H1 (cell line): Measurements from ENCODE around the gene UPF2. TPM values are rescaled to one million over a fixed set of nuclear protein-coding genes. Genes with fewer than 3 reads are reported as not detected.
A peak's percentile ranks its signal among the peaks of the same experiment; 100 is the strongest.

Experiments
- CTCF ChIA-PET: fragments of 300-600 bp; sonication (Branson Sonifier 250); formaldehyde crosslinking; loops from one replicate; lab custom pipeline; 2021; ENCODE audit not compliant: partially characterized antibody; lab: Charles Lee
- POLR2A ChIA-PET: fragments of 300-600 bp; sonication (Branson Sonifier 250); formaldehyde crosslinking; loops from one replicate; lab custom pipeline; 2021; ENCODE audit warnings: inconsistent platforms; ENCODE audit not compliant: partially characterized antibody; lab: Charles Lee
- DNase-seq, 2 experiments: peaks; one replicate each; pipeline versions ENCODE4 v3.0.0 to v3.0.0-alpha.2; 2010 to 2022; ENCODE audit warnings: low spot score in 2 of 2, low read depth in 1 of 2, mixed read lengths in 1 of 2
- FAIRE-seq: peaks from 2 replicates; lab custom pipeline; 2011; peaks lifted over from hg19 to GRCh38; lab: Jason Lieb, UNC
- H2AFZ ChIP-seq: 2 replicates; pipeline ENCODE4 v1.8.1; 2012; ENCODE audit warnings: low read length, inconsistent platforms
- H2AK5ac ChIP-seq: 2 replicates; pipeline ENCODE4 v1.6.1; 2013; ENCODE audit warnings: low read depth, low read length
- H2BK120ac ChIP-seq: replicated peaks from 2 replicates; pipeline ENCODE3; 2013; ENCODE audit warnings: low read depth, low read length, inconsistent platforms
- H2BK12ac ChIP-seq: 2 replicates; pipeline ENCODE4 v1.6.1; 2013; ENCODE audit warnings: low read depth, low read length
- H2BK15ac ChIP-seq: 2 replicates; pipeline ENCODE4 v1.6.1; 2013; ENCODE audit warnings: low read length
- H2BK20ac ChIP-seq: 2 replicates; pipeline ENCODE4 v1.6.1; 2013; ENCODE audit warnings: low read length
- H2BK5ac ChIP-seq: 2 replicates; pipeline ENCODE4 v1.6.1; 2013; ENCODE audit warnings: low read depth, low read length
- H3K14ac ChIP-seq: 2 replicates; pipeline ENCODE4 v1.6.1; 2013; ENCODE audit warnings: inconsistent platforms; ENCODE audit not compliant: insufficient read length
- H3K18ac ChIP-seq: 2 replicates; pipeline ENCODE4 v1.6.1; 2013; ENCODE audit warnings: low read length; ENCODE audit errors: extremely low read depth
- H3K23ac ChIP-seq: 2 replicates; pipeline ENCODE4 v1.6.1; 2013; ENCODE audit warnings: inconsistent platforms; ENCODE audit not compliant: insufficient read length
- H3K23me2 ChIP-seq: 2 replicates; pipeline ENCODE4 v1.6.1; 2013; ENCODE audit warnings: low read depth, low read length
- H3K27ac ChIP-seq: 2 replicates; pipeline ENCODE4 v1.6.1; 2011; ENCODE audit warnings: low read depth, low read length, inconsistent platforms
- H3K27me3 ChIP-seq, 4 experiments: replicated peaks in 1 of 4; 1 replicate in 1 of 4; 2 replicates in 3 of 4; pipeline versions ENCODE4 v1.6.1 to v1.8.1; 2011 to 2013; ENCODE audit warnings: low read length in 3 of 4, mild to moderate bottlenecking in 3 of 4, inconsistent platforms in 2 of 4, mixed read lengths in 2 of 4, moderate library complexity in 1 of 4; ENCODE audit not compliant: control insufficient read depth in 3 of 4, insufficient read depth in 3 of 4; ENCODE audit errors: extremely low read depth in 1 of 4
- H3K36me3 ChIP-seq, 4 experiments: 2 replicates each; pipeline versions ENCODE4 v1.6.1 to v1.8.1; 2011 to 2013; ENCODE audit warnings: mild to moderate bottlenecking in 4 of 4, low read length in 3 of 4, moderate library complexity in 2 of 4, control low read depth in 1 of 4, inconsistent platforms in 1 of 4; ENCODE audit not compliant: insufficient read depth in 4 of 4, control insufficient read depth in 2 of 4
- H3K4ac ChIP-seq: replicated peaks from 2 replicates; pipeline ENCODE3; 2013; ENCODE audit warnings: low read length, low read depth, mixed read lengths, inconsistent platforms; ENCODE audit not compliant: insufficient read length
- H3K4me1 ChIP-seq, 4 experiments: replicated peaks in 1 of 4; 1 replicate in 1 of 4; 2 replicates in 3 of 4; pipeline versions ENCODE4 v1.6.1 to v1.8.1; 2011 to 2013; ENCODE audit warnings: low read length in 3 of 4, inconsistent platforms in 2 of 4, mixed read lengths in 1 of 4; ENCODE audit not compliant: insufficient read depth in 4 of 4, control insufficient read depth in 3 of 4
- H3K4me2 ChIP-seq, 2 experiments: 2 replicates each; pipeline versions ENCODE4 v1.6.1 to v1.8.1; 2011 to 2013; ENCODE audit warnings: low read depth in 2 of 2, low read length in 2 of 2, control low read depth in 1 of 2, inconsistent platforms in 1 of 2, mild to moderate bottlenecking in 1 of 2; ENCODE audit not compliant: insufficient read depth in 1 of 2
- H3K4me3 ChIP-seq, 4 experiments: fragments of 200-600, 300-600 bp in 1 of 4; sonication (generic), shearing (Covaris generic), sonication (Bioruptor Twin) in 1 of 4; 2 replicates each; pipeline versions ENCODE4 v1.5.1 to v1.8.1; 2011 to 2016; ENCODE audit warnings: low read length in 4 of 4, low read depth in 3 of 4, control low read depth in 2 of 4, inconsistent platforms in 2 of 4, mild to moderate bottlenecking in 2 of 4, mixed read lengths in 1 of 4, moderate library complexity in 1 of 4; ENCODE audit not compliant: insufficient read depth in 2 of 4; ENCODE audit errors: extremely low read depth in 1 of 4
- H3K56ac ChIP-seq: replicated peaks from 2 replicates; pipeline ENCODE3; 2013; ENCODE audit warnings: low read depth, mild to moderate bottlenecking, mixed read lengths, low read length, inconsistent platforms; ENCODE audit not compliant: insufficient read length
- H3K79me1 ChIP-seq: 2 replicates; pipeline ENCODE4 v1.6.1; 2013; ENCODE audit warnings: low read depth, low read length, control low read depth
- H3K79me2 ChIP-seq, 2 experiments: 2 replicates each; pipeline versions ENCODE4 v1.6.1 to v1.8.1; 2012 to 2013; ENCODE audit warnings: low read length in 2 of 2, mild to moderate bottlenecking in 2 of 2, inconsistent platforms in 1 of 2; ENCODE audit not compliant: insufficient read depth in 2 of 2, control insufficient read depth in 1 of 2
- H3K9ac ChIP-seq, 4 experiments: replicated peaks in 1 of 4; 1 replicate in 1 of 4; 2 replicates in 3 of 4; pipeline versions ENCODE4 v1.6.1 to v1.8.1; 2011 to 2013; ENCODE audit warnings: low read depth in 3 of 4, low read length in 3 of 4, control low read depth in 2 of 4, mild to moderate bottlenecking in 2 of 4, moderate library complexity in 2 of 4, inconsistent platforms in 1 of 4; ENCODE audit errors: extremely low read depth in 1 of 4
- H3K9me3 ChIP-seq, 2 experiments: 2 replicates each; pipeline versions ENCODE4 v1.6.1 to v1.8.1; 2012 to 2013; ENCODE audit warnings: mild to moderate bottlenecking in 2 of 2, moderate library complexity in 2 of 2, control low read depth in 1 of 2, inconsistent platforms in 1 of 2, low read depth in 1 of 2, low read length in 1 of 2, mixed read lengths in 1 of 2; ENCODE audit not compliant: insufficient read depth in 2 of 2
- H4K20me1 ChIP-seq, 2 experiments: replicated peaks in 1 of 2; 2 replicates each; pipeline versions ENCODE3 to v1.8.1; 2011 to 2013; ENCODE audit warnings: inconsistent platforms in 2 of 2, low read length in 2 of 2, mild to moderate bottlenecking in 1 of 2; ENCODE audit not compliant: insufficient read depth in 2 of 2, control insufficient read depth in 1 of 2
- H4K5ac ChIP-seq: 2 replicates; pipeline ENCODE4 v1.6.1; 2013; ENCODE audit warnings: low read length, low read depth, mixed read lengths, inconsistent platforms; ENCODE audit not compliant: insufficient read length
- H4K8ac ChIP-seq: 2 replicates; pipeline ENCODE4 v1.8.0; 2013; ENCODE audit warnings: mild to moderate bottlenecking, moderate library complexity, low read length, inconsistent platforms; ENCODE audit not compliant: insufficient read depth; ENCODE audit errors: extremely low read depth
- H4K91ac ChIP-seq: replicated peaks from 2 replicates; pipeline ENCODE3; 2013; ENCODE audit warnings: low read length, mixed read lengths, inconsistent platforms; ENCODE audit not compliant: insufficient read length
- CTBP2 ChIP-seq: IDR thresholded peaks from 2 replicates; pipeline ENCODE4 v1.7.0; 2011; ENCODE audit warnings: borderline replicate concordance, mild to moderate bottlenecking, moderate library complexity, mixed read lengths, low read length; ENCODE audit not compliant: insufficient read depth, insufficient read length
- CTCF ChIP-seq, 3 experiments: IDR thresholded peaks; 1 replicate in 2 of 3; 2 replicates in 1 of 3; pipeline versions ENCODE4 v1.5.1 to v1.6.1; 2011; ENCODE audit warnings: low read length in 3 of 3, mild to moderate bottlenecking in 3 of 3, inconsistent platforms in 2 of 3, low read depth in 1 of 3, moderate library complexity in 1 of 3; ENCODE audit not compliant: insufficient read depth in 1 of 3; ENCODE audit errors: control extremely low read depth in 1 of 3
- JUND ChIP-seq: IDR thresholded peaks from 2 replicates; pipeline ENCODE4 v1.6.1; 2011; ENCODE audit warnings: mild to moderate bottlenecking, improper control_type of control experiment, low read length
- POLR2AphosphoS5 ChIP-seq: IDR thresholded peaks from 2 replicates; pipeline ENCODE4 v1.6.1; 2011; ENCODE audit warnings: low read depth, low read length
- WGBS, 2 experiments: shearing (Covaris generic) in 1 of 2; methylation state at CpG; one replicate each; pipeline versions ENCODE4 v1.1.6 to v1.1.7; 2013 to 2015; ENCODE audit warnings: low lambda C conversion rate in 2 of 2, mixed read lengths in 2 of 2, inconsistent platforms in 1 of 2, low coverage in 1 of 2, missing lambda C conversion rate in 1 of 2; ENCODE audit not compliant: insufficient replicate concordance in 2 of 2, insufficient coverage in 1 of 2, insufficient read length in 1 of 2; ENCODE audit errors: extremely low coverage in 1 of 2, missing lambda C conversion rate in 1 of 2; 5-methylcytosine and 5-hydroxymethylcytosine counted together
- polyA plus RNA-seq, 7 experiments: library from polyadenylated mRNA; depleted of rRNA in 3 of 7; stranded (reverse) in 5 of 7; unstranded in 2 of 7; fragments of >200 nt in 5 of 7; fragments of 200-250 nt in 2 of 7; gene quantifications; 1 replicate in 5 of 7; 2 replicates in 1 of 7; 4 replicates in 1 of 7; pipeline versions ENCODE4 v1.2.1 to v1.2.3, GENCODE V29; 2011 to 2013; ENCODE audit warnings: missing spikeins in 2 of 7, mixed read lengths in 2 of 7
- total RNA-seq: library from RNA; stranded (reverse); fragmentation: NEBNext Ultra II Directional; extraction: Animal tissue kit (Norgen Biotek cat#: 25700); gene quantifications from 2 replicates; pipeline ENCODE4 v1.2.1, GENCODE V29; 2021

Gene UPF2
- total and polyA plus RNA-seq, 2 of the 8 experiments (the other 6 are each of a cell fraction or from before 2014, with no cell fraction given), result 6.2 to 32.8 TPM

DNA sequence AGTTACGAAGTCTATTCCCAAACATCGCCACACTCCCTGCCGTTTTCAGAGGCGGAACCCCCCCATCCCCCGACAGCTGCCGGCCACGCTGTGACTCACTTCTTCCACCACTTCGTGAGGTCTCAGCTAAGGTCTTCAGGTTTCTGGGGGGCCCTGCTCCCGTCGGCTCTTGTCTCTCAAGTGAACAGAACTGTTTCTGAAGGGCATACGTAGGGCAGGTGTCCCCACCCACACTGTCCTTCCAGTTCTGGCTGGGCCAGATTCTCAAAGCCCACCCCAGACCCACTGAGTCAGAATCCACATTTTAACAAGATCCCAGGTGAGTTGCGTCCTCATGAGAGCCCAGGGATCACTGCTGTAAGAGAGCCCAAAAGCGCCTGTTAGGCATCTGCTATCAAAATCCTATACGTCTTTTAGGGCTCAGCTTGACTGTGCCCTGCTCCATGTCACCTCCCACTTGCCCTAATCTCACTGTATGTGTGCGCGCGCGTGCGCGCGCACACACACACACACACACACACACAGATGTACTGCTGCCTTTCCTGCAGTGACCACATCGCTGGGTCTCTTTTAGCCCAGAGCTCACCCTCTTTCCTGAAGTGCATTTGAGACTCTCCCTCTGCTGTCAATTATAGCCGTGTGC lies 140.7 kb downstream of the UPF2 start:
- Histone ChIP-seq H4K8ac (no peak overlapping the region; the same call in 1 of the 2 replicates), H2BK5ac (no peak overlapping the region), H2BK20ac (peak overlapping the region; percentile 72; the same call in 1 of the 2 replicates), H2AK5ac (no peak overlapping the region), H3K79me2 (no peaks in the 10 kb centered on the region), H3K79me1 (no peaks in the 10 kb centered on the region), H2AFZ (no peak overlapping the region; the same call in 1 of the 2 replicates), H2BK15ac (no peak overlapping the region; the same call in 1 of the 2 replicates), H3K18ac (no peak overlapping the region), H3K4me1 (peaks cover 0 to 4% (median 1%) of the 10 kb centered on the region in 4 experiments; a peak in 2 of 7 replicates), H3K56ac (no peak overlapping the region), H3K23ac (no peak overlapping the region), H3K36me3 (no peaks in the 10 kb centered on the region), H3K4me2 (no peak overlapping the region), H3K14ac (no peak overlapping the region), H3K4ac (no peak overlapping the region), H3K9me3 (no peaks in the 10 kb centered on the region), H4K91ac (no peak overlapping the region), H3K27me3 (no peaks in the 10 kb centered on the region), H3K4me3 (no peak overlapping the region), H3K9ac (no peak overlapping the region), H4K20me1 (no peaks in the 10 kb centered on the region), H2BK120ac (no peak overlapping the region), H2BK12ac (0 out of 2 replicates have a peak overlapping the region, but pooled peaks have one; percentile 9), H3K27ac (no peak overlapping the region), H3K23me2 (no peaks in the 10 kb centered on the region), H4K5ac (no peak overlapping the region)
- DNase-seq, result no peak
- FAIRE-seq, result no peak
- 78% methylated on average over 23 of the region's 23 CpGs; no CpG with 5 or more reads in 1 of the 2 experiments for WGBS, 2 experiments
- ChIA-PET POLR2A (no interaction called here), CTCF (interaction anchor here (0.6 to 7.8 kb wide), 8 partner anchors 11 to 119 kb away, joined by 3 to 34 read pairs (median 4); no protein-coding TSS in a partner anchor)
- TF ChIP-seq POLR2AphosphoS5 (no peak), CTCF (IDR thresholded peaks at IDR 0.05; ENCODE audit: control extremely low read depth in 1 of 3, insufficient read depth in 1 of 3, low read depth in 1 of 3, low read length in 3 of 3) (no peak), CTBP2 (no peak), JUND (peak; percentile 79)
